Spleen (tissue), 7 donors: ENCODE measurements around the gene TMX4.

Experiments used
- CTCF ChIP-seq, 11 experiments: fragments of 200-600 bp in 7 of 11; fragments of 450-650 bp in 4 of 11; sonication (generic) in 4 of 11; IDR thresholded peaks in 8 of 11; conservative IDR thresholded peaks in 3 of 11; 1 replicate in 7 of 11; 2 replicates in 4 of 11; pipeline versions ENCODE4 v1.4.0 to v1.8.0; 2016 to 2021; ENCODE audit warnings: antibody characterized with exemption in 11 of 11, inconsistent platforms in 4 of 11, mild to moderate bottlenecking in 1 of 11
- POLR2A ChIP-seq, 3 donors: fragments of 450-650 bp; IDR thresholded peaks; one replicate each; pipeline ENCODE4 v1.5.1; 2017; ENCODE audit warnings: antibody characterized with exemption in 3 of 3, mild to moderate bottlenecking in 1 of 3
- POLR2AphosphoS5 ChIP-seq, 3 donors: sonication (generic); formaldehyde crosslinking; IDR thresholded peaks; one replicate each; pipeline ENCODE4 v1.5.1; 2017; ENCODE audit warnings: antibody characterized with exemption in 3 of 3
- donor health status: DM: no; HTN: no; CAD: no; lungs with moderate emphysema.
- donor health status: DM: no; HTN: no; CAD: no.
- donor health status: DM: no; HTN: no; CAD: no.

- TF ChIP-seq CTCF (IDR thresholded peaks at IDR 0.05 in 8 of 11, conservative IDR thresholded peaks at IDR 0.05 in 3 of 11) (no peak), POLR2A (IDR thresholded peaks at IDR 0.05) (no peak), POLR2AphosphoS5 (IDR thresholded peaks at IDR 0.05) (no peak)
Measured at GRCh38 chr20:8019998-8020247, 362 bp upstream of the TMX4 start.
